Hematopoietic multipotent progenitor cell treated with erythropoietin and hydrocortisone succinate and interleukin-3 and kit ligand, for 4 days (in vitro differentiated cells): ENCODE measurements around the gene PTPRJ.
A peak's percentile ranks its signal among the peaks of the same experiment; 100 is the strongest.

Source experiments
- DNase-seq: peaks from one replicate; pipeline ENCODE4 v3.0.0-alpha.2; 2015

Gene PTPRJ

DNA sequence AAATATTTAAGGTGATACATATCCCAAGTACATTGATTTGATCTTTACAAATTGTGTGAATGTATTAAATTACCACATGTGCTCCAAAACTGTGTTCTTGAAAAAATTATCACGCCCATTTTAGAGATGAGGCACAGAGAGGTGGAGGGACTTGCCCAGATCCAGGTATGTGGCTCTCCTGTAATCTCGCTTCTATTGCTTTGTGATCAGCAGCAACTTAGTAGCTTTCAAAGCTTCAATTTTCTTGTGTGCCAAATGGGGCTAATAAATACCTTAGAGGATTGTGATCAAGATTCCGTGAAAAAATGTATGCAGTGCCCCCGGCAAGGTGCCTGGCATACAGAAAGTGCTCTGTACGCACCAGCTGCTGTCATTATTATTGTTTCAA, 18.0 kb downstream of the PTPRJ start:
- no peak for DNase-seq

DNA sequence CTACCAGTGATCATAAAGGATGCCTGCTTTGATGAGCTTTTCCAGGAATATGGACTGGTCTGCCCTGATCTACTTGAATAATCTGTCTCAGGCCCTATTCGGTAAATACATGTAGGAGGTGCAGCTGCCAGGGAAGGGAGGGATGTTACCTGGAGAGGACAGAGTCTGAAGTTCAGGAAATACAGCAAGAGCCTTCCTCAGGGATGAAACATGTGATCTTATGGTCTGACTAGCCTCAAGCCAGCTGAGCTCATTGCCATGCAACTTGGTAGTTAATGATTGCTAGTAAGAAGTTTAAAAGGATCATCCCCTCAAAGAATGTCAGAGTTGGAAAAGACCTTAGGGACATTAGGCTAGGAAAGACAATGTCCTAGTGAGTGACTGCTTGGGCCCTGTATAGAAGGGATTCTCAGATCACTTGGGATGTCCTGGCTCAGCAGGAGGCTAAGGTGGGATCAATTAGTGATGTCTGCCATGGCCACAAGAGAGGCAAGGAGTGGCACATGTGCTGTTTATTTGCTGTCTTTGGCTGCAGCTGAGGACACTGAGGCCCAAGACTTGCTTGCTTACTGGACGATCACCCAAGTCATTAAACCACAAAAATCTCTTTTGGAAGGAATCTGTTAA, 18.5 kb downstream of the PTPRJ start:
- DNase-seq = no peak

DNA sequence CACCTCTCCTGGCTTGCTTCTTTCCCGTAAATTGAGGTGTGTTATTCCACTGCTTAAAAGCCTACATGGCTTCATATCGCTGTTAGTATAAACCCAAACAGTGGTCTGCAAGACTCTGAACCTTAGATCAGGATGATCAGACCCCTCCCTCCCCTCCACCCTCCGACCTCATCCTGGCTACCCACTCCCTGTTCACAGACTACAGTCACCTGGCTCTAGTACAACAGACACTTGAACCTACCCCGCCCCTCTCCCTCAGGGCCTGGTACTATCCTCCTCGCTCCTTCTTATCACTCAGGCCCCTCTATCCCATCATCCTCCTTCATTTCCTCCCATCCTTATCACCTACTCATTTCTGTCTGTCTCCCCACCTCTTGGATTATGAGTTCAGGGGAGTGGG, 20.1 kb downstream of the PTPRJ start:
- no peak for DNase-seq

DNA sequence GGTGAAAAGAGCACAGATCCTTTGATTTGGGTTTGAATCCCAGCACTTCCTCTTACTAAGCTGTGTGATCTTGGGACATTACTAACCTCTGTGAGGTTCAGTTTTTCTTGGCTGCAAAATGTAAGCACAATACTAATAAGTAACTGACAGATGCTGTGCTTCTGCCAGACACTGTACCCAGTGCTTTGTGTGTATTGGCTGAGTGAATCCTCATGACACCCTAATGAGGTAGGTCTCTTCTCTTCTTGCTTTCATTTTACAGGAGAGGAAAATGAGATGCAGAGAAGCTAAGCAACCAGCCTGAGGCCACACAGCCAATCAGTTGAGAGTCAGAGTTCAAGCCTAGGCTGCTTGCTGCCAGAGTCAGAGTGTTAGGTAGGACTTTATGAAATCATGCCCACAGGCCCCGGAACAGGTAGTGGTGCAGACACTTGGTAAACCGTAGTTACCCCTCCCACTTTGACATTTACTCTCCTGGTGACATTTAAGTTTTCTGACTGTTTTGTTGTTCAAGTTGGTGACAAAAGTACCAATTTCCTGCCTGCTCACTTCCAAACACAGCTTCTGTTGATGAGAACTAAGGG, 21.2 kb downstream of the PTPRJ start:
- DNase-seq = no peak

DNA sequence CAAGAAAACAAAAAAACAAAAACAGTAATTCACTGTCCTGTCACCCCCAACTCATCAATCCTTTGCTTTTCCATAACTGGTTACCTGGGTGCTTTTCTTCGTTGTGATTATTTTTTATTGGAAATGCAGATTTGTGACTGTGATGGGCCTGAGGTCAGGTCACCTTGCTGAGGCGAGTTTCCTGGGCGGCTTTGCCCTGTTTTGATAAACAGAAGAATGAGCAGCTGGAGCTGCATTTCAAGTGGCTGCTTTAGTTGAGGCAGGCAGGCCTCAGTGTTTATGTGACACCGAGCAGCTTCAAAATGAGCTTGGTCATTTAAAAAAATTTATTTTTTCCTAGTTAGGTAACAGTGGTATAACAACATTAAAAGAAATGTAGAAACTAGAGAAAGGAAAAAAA, 22.2 kb downstream of the PTPRJ start:
- DNase-seq = no peak

DNA sequence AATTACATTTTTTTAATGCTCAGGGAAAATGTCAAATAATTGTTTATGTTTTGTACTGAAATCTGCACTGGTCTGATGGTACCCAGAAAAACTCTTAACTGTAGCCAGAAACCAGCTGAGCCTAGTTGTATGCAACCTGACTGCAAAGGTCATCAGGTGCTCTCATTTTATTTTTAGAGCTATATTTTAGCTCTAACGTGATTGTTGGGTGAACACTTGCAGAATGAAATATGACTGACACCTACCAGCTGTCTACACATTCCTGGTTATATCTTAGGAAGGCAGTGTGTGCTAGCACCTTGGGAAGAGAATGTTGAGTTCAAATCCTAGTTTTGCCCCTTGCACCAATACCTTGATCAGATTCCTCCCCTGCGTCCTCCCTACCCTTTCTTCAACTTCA, 23.6 kb downstream of the PTPRJ start:
- DNase-seq = no peak

DNA sequence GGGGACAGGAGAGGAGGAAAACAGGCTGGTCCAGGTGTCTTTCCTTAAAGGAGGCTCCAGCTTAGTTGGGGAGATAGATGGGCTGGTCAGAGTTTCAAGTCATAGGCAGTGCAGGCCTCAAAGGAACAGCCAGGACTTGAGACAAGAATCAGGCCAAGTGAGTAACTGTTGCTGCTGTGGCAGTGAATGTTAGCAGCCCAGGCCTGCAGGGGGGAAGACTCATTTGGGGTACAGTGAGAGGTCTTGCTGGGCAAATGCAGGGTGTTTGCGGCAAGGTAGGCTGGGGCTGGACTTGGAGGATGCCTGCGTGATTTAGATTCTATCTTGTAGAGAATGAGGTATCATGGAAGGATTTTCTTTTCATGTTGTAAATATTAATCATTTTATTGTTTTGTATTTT, 24.1 kb downstream of the PTPRJ start:
- DNase-seq = no peak

DNA sequence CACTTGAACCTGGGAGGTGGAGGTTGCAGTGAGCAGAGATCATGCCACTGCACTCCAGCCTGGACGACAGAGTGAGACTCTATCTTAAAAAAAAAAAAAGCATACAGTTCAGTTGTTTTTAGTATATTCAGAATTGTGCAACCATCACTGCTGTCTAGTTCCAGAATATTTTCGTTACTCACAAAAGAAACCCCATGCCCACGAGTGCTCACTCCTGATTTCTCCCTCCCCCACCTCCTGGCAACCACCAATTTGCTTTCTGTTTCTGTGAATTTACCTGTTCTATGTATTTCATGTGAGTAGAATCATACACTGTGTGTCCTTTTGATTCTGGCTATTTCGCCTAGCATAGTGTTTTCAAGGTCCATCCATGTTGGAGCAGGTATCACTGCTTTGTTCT, 24.8 kb downstream of the PTPRJ start:
- no peak for DNase-seq

DNA sequence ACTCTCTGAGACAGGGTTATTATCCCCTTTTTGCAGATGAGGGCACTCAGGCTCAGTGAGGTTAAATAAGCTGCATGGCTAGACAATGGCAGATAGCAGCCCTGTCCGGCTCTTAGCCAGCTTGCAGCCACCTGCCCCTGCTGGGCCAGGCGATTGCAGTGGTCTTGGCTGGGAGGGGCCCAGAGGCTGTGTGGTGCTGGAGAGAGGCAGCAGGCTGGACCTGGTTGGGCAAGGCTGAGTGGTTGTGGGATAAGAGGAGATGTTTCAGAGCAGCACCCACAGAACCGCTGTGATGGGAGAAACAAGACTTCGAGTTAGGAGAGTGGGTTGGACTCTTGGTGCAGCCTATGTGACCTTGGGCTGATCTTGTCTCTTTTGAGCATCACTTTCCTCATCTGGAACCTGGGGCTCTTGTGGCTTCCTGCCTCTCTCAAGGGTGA, 25.5 kb downstream of the PTPRJ start:
- peak; percentile 69 for DNase-seq

DNA sequence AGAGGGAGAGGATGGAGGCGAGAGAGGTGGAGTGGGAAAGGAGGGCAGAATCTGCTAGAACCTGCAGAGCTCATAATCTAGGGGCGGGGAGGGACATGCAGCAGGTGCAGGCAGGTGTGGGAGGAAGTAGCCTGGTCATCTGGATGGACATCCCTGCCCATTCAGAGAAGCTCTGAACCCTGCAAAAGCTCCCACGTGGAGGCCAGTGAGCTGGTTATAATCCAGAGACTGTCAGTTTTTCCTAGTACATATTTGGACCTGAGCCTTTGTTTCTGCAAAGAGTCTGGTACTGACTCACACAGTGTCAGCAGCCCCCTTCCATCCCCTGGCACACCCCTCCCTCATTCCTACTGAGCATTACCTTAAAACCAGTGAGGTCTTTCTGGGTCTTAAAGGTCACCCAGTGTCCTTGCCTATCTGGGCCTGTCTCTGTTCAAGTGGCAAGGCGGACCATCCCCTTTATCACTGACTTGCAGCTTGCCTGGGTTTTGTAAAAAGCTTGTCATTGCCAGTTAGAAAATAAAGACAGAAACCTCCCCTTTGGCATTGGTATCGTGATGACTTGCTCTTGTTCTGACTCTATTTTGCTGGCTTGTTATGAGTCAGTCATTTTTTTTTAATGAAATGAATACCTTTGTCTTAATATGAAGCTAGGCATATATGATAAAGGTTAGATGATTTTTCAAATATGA, 26.1 kb downstream of the PTPRJ start:
- peak; percentile 92 for DNase-seq

DNA sequence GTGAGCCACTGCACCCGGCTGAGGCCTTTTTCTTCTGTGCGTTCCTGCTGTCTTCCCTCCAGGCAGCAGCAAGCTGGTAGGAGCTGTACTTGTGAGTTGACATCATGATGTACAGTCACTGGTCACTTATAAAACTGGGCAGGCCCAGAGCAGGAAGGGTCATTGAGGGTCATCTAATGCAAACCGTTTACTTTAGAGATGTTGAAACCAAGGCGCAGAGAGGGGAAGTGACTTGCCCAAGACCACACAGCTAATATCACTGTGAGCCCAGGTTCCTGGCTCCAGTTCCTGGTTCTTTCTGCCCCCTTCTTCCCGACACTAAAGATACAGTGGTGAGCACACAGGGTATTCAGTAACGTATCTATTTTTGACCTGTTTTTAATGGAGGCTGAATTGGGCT, 27.3 kb downstream of the PTPRJ start:
- DNase-seq = no peak

DNA sequence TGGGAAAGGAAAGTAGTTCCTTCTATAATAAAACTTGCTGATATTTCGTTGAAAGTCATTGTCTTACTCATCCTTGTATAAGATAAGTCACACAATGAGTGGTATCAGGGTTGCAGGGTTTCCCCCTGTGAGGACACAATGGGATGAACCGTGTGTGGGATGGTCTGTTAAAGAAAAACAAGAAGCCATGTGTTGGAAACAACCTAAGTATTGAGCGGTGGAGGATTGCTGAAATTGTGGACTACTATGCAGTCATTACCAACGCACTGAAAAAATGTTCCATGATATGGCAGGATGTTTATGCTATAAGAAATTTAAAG, 28.6 kb downstream of the PTPRJ start:
- no peak for DNase-seq

DNA sequence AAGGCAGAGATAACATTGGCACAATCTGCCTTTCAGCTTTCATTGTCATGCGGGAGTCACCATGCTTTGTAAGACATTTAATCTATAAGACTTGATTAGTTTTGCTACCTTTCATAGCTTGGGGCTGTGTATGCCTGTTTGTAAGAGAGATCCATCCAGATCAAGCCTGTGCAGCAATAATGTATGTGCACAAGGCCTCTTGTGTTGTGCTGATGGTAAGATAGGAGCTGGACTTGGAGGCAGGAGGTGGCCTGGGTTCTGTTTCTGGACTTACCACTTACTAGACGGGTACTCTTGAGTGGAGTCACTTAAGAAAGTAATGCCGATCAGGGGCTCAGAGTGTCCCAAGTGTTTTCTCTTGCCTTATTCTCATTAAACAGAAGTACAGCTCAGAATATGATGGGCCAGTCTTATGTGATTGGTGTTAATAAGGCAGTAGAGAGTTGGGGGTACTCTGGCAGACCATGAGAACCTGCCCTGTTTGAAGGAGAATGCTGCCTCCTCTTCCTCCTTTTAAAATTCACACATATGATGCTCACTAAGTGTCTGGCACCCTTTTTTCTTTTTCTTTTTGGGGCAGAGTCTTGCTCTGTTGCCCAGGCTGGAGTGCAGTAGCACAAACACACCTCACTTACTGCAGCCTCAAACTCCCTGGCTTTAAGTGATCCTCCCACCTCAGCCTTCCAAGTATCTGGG, 30.9 kb downstream of the PTPRJ start:
- no peak for DNase-seq

DNA sequence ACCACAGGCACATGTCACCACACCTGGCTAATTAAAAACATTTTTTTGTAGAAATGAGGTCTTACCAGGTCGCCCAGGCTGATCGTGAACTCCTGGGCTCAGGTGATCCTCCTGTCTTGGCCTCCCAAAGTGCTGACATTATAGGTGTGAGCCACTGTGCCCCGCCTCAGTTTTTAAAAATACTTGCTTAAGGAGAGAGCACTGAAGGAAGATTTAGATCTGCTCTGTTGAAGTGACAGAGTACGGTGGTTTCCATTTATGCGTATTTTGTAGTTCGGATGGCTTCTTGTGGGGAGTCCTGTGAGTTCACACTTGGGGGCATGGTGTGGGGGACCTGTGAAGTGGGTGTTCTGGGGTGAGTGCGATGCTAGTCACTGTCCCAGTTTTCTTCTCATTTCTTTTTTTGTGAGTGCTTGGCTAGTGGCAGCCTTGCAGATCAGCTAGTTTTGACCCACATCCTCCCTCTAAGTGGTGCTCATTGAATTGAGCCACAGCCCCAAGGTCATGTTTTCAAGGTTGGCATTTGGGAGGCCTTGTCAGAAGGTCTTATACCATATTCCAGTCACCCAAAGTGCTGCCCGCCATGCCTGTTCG, 31.5 kb downstream of the PTPRJ start:
- DNase-seq = no peak

DNA sequence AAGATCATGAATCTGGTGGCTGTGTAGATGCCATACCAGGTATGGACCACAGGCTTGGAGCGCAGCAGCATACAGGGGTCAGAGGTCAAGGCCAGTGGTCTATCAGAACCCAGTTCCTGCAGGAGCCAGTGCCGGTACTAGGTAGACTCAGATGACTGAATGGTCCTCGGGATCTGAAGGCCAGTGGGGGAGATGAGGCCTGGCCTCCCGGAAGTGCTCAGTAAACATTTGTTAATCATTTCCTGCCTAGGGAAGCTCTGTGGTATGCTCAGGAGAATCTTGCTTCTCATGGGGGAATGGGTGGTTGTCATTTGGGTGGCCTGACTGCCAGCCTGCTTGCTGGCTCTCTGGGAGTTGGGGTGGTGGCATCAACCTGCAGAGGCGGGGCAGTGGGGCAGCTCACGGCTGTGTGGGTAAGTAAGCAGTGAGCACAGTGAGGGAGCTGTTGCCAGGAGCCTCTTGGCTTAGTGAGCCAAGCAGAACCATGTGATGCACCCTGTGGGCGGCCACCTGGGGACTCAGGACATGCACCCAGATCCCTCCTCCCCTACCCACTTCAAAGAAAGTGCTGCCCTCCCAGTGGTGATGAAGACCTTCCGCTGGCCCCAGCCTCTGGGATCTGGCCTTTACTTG, 33.0 kb downstream of the PTPRJ start:
- DNase-seq = peak; percentile 36

DNA sequence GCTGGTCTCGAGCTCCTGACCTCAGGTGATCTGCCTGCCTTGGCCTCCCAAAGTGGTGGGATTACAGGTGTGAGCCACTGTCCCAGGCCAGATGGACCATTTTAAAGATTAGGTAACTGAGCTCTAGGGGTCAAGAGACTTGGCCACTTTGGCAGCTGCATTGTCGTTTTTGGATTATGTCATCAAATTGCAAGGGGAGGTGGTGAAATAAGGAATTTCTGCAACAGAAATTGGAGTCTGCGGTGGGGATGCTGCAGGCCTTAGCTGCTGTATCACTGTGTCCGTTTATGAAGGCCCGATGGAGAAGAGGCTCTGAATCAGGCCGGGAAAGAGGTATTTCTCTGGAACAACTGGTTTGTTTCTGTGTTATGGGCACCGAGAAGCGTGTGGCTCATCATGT, 34.6 kb downstream of the PTPRJ start:
- DNase-seq = no peak

DNA sequence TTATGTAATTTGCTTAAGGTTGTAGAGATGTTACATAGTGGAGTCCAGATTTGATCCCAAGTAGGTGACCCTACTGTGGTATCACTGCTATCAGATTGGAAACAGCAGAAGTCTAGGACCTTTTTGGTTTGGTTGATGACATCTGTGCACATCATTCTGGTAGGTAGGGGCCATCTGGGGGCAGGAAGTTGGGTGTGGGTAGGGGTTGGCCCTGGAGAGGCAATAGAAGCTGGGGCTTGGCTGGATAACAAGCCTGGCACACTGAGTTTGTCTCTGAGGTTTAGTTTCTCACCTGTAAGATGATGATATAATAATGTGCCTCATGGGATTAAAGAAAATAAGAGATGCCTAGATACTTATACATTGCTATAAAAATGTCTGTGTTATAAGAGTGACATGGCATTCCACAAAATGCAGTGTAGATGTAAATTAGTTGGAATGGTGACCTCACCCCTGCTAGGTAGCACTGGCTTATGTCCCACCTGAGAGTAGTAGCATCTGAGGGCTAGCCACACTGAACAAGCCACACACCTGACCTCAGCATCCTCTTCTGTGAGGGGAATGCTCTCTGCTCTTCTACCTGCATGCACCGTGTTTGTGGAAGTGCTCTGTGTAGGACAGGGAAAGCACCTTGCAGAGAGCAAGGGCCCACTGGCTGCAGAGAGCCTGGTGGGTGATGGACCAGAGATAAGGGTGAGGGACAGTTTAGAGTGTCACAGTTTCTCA, 36.9 kb downstream of the PTPRJ start:
- DNase-seq = no peak

DNA sequence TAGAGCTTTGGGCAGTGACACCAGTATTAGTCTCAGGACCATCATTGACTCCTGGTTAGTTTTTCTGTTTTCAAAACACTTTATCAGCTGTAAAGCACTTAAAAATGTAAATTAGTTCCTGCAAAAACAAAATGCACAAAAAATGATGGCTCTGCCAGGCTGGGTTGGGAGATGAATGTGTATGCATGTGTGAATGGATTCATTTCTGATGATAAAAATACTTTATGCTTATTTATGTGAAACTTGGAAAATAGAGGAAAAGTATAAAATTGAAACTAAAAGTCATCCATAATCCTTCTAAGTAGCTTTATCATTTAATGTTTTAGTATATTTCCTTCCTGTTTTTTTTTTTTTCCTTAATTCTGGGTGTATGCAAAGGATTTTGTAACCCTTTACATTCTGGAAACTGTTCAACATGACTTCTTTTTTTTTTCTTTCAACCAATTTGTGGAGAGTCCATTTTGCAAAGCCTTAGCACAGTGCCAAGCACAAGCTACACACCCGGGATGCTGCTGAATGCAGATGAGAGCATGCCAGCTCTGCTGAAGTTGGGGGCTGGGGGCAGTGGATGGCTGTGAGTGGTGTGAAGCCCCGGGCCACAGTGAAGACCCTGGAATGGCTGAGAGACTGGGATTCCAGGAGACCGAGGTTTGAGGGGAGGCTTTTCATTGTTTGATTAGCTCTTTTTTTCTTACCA, 37.6 kb downstream of the PTPRJ start:
- DNase-seq = no peak

DNA sequence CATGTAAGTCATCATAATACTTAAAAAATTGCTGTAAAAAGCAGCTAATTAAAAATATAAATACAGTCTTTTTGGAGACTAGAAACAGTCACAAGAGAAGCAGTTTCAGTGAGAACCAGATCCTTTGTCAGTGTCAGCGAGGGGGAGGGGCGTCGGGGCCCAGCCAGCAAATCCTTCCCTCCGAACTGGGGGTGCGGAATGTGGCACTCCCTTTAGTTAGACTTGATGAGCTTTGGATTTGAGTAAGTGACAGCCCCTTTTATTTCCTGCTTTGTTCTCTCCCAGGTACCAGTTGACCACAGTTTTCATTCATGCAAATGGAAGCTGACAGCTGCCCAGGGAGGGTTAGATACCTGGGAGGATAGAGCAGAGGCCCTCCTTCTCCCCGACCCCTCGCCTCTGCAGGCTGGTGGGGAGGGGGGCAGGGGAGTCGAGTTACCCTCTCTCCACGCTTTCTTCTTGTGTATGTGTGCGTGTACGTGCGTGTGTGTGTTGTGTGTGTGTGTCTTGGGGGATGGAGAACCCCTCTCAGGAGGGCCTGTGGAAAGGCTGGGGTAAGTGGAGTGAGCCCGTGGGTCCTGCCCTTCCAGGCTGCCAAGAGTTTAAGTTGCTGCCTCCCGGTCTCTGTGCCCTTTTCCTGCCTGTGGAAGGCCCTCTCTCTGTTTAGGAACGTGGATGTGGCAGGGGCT, 38.3 kb downstream of the PTPRJ start:
- DNase-seq = no peak

DNA sequence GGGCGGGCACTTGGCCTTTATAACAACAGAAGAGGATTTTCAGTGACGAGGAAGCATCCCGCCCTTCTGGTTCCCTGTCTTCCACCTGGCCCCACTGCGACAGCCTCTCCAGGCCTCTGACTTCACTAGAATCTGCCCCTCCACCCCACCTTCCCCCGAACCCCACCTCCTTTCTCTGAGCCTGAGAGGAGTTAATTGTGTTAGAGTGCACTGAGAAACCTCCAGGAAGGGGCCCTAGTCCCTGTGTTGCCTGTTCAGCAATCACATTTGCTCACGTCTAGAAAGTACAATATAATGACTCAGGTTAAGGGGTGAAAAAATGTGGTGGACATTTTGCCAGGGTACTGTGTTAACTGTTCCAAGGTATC, 38.8 kb downstream of the PTPRJ start:
- no peak for DNase-seq

DNA sequence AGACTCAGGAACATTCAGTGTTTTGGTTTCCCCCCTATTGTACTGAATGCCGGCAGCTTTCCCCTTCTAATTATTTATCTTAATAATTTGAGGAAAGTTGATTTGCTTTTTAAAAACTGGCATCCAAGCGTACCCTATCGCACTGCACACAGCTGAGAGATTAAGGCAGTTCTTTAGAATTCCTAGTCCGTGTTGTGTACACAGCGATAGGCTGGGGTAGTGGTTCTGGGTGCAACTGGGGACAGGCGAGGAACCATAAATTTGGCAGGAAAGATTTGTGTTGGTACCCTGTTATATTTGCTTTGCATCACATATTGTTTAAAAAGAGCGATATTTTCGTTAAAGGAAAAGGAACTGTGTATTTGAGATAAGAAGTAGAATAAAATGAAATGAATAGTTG, 39.2 kb downstream of the PTPRJ start:
- no peak for DNase-seq
